AG04449 (cell line): ENCODE results near the gene GAS2L2.
"Not testable (repeated sequence)": the region's sequence is repeated elsewhere in the genome, so short reads cannot be mapped to it uniquely, and the experiment has no call there.

Experiments used
- CTCF ChIA-PET: fragments of 350-600 bp; formaldehyde crosslinking; extraction: SDS; loops from one replicate; lab custom pipeline; 2021; ENCODE audit warnings: antibody characterized with exemption; lab: Yijun Ruan, JAX
- POLR2A ChIA-PET: fragments of 400-600, 350-600 bp; formaldehyde crosslinking; extraction: SDS; loops from one replicate; lab custom pipeline; 2020; ENCODE audit warnings: antibody characterized with exemption, inconsistent platforms; lab: Yijun Ruan, JAX
- DNase-seq: peaks from one replicate; pipeline ENCODE4 v3.0.0-alpha.2; 2010; ENCODE audit warnings: low read depth, low spot score
- H3K4me3 ChIP-seq: 2 replicates; pipeline ENCODE4 v1.5.1; 2011; ENCODE audit warnings: low read depth, mild to moderate bottlenecking, control low read depth, low read length
- TF ChIP-seq, protein P1 (sequence below): IDR thresholded peaks from one replicate; pipeline ENCODE4 v1.5.1; 2011; ENCODE audit warnings: mild to moderate bottlenecking, moderate library complexity, low read length, control low read depth, inconsistent platforms; ENCODE audit not compliant: insufficient read depth; ENCODE audit errors: missing control alignments

Gene GAS2L2

DNA sequence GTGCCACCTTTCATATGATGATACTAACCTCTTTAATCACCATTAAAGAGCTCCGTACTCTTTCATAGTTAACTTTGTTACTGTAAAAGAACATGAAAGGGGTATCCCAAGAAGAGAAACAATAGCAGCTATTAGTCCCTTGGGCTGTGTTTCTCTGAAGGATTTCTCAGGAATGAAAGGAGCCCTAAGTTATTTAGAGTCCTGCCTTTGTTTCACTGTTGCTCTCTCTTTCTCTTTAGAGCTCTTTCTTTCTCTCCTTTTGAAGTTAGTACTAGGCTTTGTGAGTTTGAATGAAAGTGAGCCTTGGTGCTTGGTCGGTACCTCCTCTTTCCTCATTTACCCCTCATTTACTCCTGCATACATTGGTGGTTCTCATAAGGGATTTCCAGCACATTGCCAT is 42.1 kb downstream of the GAS2L2 start:
- H3K4me3 ChIP-seq = no peak overlapping the region
- DNase-seq = no peak
- TF ChIP-seq, protein P1, sequence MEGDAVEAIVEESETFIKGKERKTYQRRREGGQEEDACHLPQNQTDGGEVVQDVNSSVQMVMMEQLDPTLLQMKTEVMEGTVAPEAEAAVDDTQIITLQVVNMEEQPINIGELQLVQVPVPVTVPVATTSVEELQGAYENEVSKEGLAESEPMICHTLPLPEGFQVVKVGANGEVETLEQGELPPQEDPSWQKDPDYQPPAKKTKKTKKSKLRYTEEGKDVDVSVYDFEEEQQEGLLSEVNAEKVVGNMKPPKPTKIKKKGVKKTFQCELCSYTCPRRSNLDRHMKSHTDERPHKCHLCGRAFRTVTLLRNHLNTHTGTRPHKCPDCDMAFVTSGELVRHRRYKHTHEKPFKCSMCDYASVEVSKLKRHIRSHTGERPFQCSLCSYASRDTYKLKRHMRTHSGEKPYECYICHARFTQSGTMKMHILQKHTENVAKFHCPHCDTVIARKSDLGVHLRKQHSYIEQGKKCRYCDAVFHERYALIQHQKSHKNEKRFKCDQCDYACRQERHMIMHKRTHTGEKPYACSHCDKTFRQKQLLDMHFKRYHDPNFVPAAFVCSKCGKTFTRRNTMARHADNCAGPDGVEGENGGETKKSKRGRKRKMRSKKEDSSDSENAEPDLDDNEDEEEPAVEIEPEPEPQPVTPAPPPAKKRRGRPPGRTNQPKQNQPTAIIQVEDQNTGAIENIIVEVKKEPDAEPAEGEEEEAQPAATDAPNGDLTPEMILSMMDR = no peak
- ChIA-PET CTCF (interaction anchor here (0.9 kb wide), 1 partner anchor 11 kb away, joined by 3 read pairs; no protein-coding TSS in a partner anchor), POLR2A (no interaction called here)

DNA sequence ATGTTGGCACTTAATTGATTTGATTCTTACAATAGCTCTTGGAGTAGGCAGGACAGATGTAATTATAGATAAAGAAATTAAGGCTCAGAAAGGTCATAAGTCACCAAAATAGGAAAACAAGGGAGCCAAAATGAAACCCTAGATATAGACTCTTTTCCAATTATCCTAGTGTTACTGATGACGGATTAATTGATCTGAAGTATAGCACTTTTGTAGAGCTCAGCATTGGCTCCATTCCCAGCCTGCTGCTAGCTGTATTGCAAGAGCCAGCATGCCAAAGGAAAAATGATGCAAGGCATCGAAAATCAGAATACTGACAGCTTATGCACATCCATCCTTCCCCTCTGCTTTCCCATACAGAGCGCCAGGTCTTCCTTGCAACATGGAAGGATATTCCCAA is 43.2 kb downstream of the GAS2L2 start:
- H3K4me3 ChIP-seq = no peak overlapping the region
- no peak for DNase-seq
- ChIA-PET POLR2A (interaction anchor here (1.1 kb wide), 1 partner anchor 17 kb away, joined by 3 read pairs; no protein-coding TSS in a partner anchor), CTCF (interaction anchor here (0.9 to 1.9 kb wide), 5 partner anchors 15 to 98 kb away, joined by 3 to 7 read pairs (median 4); no protein-coding TSS in a partner anchor)
- TF ChIP-seq, protein P1 = no peak

DNA sequence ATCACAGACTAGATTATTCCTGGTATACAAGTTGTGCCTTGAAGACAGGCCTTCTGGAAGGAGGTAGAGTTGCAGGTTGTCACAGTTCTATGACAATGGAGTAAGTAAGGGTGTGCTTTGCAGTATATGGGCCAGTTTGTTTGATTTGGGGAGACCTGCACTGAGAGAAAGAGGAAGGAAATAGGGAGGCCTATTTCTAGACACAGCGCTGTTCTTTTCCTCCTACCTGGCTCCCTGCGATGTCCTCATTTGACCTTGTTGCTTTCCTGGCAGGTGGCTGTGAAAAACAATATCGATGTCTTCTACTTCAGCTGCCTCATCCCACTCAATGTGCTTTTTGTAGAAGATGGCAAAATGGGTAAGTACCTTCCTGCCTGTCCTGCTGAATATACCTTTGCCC is 44.1 kb downstream of the GAS2L2 start:
- TF ChIP-seq, protein P1 = no peak
- CTCF ChIA-PET = interaction anchor here (0.7 to 2.2 kb wide), 5 partner anchors 14 to 97 kb away, joined by 3 to 9 read pairs (median 5); no protein-coding TSS in a partner anchor
- DNase-seq = no peak
- POLR2A ChIA-PET = no interaction called here
- no peak overlapping the region for H3K4me3 ChIP-seq

DNA sequence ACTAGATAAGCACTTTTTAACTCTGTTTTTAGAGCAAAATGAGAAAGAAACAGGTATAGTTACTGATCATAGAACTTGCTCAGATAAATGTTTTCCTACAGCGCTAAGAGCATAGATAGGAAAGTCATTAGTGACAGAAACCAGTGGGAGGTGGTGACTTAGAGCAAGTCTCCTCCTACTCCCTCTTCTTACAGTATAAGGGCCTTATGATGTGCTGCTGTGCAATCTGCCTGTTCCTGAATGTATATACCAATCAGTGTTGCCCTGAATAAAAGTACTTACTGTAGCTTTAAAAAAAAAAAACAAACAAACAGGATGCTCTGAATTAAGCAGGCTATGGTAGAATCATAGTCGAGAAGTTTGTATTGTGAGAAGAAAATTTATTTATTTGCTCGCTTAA is 44.9 kb downstream of the GAS2L2 start:
- TF ChIP-seq, protein P1 = no peak
- no peak for DNase-seq
- ChIA-PET CTCF (interaction anchor here (0.7 to 2.2 kb wide), 4 partner anchors 13 to 55 kb away, joined by 3 to 9 read pairs (median 6); no protein-coding TSS in a partner anchor), POLR2A (no interaction called here)
- H3K4me3 ChIP-seq = no peak overlapping the region

DNA sequence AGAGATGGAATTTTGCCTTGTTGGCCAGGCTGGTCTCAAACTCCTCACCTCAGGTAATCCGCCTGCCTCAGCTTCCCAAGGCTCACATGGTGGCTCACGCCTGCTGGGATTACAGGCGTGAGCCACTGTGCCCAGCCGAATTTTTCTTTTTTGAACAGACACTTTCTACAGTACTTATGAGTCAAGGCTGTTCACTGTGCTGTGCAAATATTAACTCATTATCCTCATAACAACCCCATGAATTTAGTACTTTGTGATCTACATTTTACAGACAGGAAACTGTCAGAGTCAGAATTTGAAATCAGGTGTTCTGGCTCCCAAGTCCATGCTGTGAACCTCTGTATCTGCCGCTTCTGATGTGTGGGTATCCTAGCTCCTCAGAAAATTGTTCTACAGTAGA is 47.3 kb downstream of the GAS2L2 start:
- DNase-seq = no peak
- CTCF ChIA-PET = interaction anchor here (1.3 to 1.7 kb wide), 2 partner anchors 16 to 94 kb away, joined by 4 read pairs; no protein-coding TSS in a partner anchor
- H3K4me3 ChIP-seq = no peak overlapping the region
- TF ChIP-seq, protein P1 = no peak
- POLR2A ChIA-PET = interaction anchor here (0.6 kb wide), 1 partner anchor 104 kb away, joined by 3 read pairs; the partner anchor contains the start of gene TAF15

DNA sequence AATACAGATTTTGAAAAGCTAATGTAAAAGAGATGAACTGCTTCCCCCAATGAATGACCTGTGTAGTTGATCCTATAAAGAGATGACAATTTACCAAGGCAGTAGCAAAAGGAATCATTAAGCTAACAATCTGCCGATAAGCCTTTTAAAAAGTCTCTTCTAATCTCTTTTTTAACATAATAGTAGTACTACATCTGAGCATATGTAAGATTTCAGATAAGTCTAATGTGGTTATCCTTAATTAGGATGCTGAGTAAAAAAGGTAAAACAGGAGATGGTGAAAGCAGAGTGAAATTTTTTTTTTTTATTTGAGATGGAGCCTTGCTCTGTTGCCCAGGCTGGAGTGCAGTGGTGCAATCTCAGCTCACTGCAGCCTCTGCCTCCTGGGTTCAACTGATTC is 47.8 kb downstream of the GAS2L2 start:
- ChIA-PET POLR2A (interaction anchor here (0.6 kb wide), 1 partner anchor 104 kb away, joined by 3 read pairs; the partner anchor contains the start of gene TAF15), CTCF (interaction anchor here (1.3 to 1.7 kb wide), 3 partner anchors 17 to 103 kb away, joined by 3 to 4 read pairs (median 4); no protein-coding TSS in a partner anchor)
- H3K4me3 ChIP-seq = no peak overlapping the region
- no peak for DNase-seq
- TF ChIP-seq, protein P1 = no peak

DNA sequence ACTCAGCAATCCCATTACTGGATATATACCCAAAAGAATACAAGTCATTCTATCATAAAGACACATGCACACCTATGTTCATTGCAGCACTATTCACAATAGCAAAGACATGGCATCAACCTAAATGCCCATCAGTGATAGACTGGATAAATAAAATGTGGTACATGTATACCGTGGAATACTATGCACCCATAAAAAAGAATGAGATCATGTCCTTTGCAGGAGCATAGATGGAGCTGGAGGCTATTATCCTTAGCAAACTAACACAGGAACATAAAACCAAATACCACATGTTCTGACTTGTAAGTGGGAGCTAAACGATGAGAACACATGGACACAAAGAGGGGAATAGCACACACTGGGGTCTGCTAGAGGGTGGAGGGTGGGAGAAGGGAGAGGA is 49.7 kb downstream of the GAS2L2 start:
- POLR2A ChIA-PET, DNase-seq, H3K4me3 ChIP-seq: not testable (repeated sequence)
- CTCF ChIA-PET = interaction anchor here (0.8 to 0.9 kb wide), 2 partner anchors 44 to 90 kb away, joined by 3 to 5 read pairs; no protein-coding TSS in a partner anchor
